Measurements from ENCODE around the gene ENTR1.
"Not testable (repeated sequence)": the region's sequence is repeated elsewhere in the genome, so short reads cannot be mapped to it uniquely, and the experiment has no call there.

Gene ENTR1

GRCh38 chr9:136438548-136439480 is 28.4 kb upstream of the ENTR1 start:
- peak; percentile 20 to 58 (median 42) for DNase-seq

- DNase-seq: no peak
These were observed 27.6 kb upstream of the ENTR1 start for GRCh38 chr9:136437839-136438547.

DNA sequence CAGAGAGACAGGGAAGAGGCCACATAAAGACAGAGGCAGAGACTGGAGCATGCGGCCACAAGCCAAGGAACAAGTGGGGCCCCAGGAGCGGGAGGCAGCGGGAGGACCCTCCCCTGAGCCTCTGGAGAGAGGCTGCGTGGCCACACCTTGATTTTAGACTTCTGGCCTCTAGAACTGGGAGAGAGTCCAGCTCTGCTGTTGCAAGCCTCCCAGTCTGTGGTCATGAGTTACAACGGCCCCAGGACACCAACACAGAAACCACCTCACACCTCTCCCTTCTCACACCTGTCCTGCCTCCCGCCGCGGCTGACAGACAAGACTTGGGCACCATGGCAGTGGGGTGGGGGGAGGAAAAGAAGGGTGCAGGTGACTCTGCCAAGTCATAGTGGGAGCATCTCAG is 27.0 kb upstream of the ENTR1 start:
- DNase-seq: no peak

DNA sequence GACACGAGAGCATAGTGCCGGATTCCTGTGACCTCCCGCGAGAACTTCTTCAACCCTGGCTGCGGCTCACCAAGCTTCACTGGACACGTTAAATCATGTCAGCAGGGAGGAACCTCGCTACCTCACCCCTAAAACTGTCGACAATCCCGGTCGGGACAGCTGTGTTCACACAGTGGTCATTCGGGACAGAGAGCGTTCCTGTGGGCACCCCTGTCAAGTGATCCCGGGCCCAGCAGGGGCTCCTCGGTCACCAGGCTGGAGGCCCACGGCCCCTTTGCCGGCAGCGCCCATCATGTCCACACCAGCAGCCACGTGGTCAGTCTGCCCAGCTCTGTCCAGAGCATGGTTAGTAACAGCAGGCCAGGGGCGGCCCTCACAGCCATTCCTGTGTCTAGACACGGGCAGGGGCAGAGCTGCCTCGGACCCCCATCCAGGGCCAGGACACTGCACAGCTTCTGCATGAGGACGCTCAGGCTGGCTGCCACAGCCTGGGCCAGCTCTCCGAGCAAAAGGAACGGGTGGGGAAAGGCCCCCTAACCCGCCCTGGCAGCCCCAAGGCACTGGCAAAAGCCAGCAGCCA is 25.7 kb upstream of the ENTR1 start:
- DNase-seq: no peak

DNA sequence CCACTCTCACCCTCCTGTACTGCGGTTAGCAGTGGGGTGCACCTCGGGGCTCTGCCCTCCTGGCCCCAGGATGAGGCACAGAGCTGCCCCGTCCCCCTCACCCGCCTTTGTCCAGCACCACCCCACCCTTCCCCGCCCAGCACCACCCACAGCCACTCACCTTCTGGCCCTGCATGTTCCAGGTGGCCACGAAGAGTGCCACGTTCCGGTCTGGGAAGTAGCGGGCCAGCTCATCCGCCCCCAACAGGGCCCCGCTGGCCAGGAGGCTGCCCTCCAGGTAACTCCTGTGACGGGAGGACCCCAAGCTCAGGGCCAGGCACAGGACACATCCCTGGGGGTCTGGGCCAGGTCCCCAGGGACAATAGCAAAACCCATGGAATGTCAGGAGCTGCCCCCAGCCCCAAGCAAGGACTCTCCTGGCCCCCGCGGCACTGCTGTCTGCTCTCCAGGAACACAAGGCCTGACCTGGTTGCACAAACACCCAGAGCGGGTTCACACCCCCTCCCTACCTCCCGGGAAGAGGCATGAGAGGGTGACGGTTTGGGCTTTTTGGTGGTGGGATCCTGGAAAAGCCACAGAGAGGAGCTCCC is 24.3 kb upstream of the ENTR1 start:
- DNase-seq: no peak

GRCh38 chr9:136433849-136434579 is 23.6 kb upstream of the ENTR1 start:
- DNase-seq: no peak

DNA sequence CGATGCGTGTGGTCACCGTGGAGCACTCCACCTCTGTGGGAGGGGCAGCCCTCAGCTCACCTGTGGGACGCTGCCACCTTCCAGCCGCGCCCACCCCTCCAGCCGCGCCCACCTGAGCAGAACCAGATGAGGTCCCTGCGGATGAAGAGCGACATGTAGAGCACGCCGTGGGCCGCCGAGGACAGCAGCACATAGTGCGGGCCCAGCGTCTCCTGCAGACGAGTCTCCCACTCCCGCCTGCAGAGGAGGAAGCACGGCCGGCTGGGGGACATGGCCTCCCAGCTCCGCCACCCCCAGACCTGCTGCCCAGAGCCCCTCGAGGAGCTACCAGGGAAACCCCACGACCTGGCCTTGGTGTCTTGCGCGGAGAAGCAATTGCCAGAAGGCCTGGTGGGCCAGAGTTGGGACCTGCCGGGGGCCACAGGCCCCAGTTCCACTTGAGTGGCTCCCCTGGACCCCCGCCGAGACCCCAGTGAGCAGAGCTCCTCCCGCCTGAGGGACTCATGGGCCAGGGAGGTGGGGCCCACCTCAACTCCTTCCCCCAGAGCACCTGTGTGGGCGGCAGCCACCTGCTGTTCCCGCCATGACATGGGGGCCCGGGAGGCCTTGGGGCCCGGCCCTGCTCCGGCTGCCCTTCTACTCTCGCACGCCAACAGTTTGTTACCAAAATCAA is 22.8 kb upstream of the ENTR1 start:
- no peak for DNase-seq

- no peak for DNase-seq
These were observed 22.2 kb upstream of the ENTR1 start for GRCh38 chr9:136432591-136432990.

DNA sequence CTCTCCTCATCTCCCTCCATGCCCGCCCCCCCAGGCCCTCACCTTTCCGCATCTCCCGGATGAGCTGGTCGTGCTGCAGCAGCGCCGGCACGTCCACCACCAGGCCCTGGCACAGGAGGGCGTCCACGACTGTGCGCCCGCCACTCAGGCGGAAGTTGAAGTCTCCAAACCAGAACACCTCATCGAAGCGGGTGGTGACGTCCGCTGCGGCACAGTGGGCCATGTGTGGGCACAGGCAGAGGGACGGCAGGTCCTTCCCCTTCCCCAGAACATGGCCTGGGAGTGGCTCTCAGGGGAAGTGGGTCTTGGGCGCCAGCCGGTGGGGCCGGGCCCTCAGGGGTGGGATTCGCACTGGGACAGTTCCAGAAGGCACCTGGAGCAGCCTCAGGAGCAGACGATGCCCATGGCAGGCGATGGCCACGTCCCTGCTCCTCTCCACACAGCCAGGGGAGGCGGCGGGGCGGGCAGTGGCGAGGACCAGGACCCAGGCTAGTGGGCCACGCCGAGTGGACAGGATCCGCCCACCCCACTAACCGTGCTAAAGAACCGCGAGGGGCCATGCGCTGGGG is 21.5 kb upstream of the ENTR1 start:
- DNase-seq: no peak

- DNase-seq: no peak
These were observed 20.3 kb upstream of the ENTR1 start for GRCh38 chr9:136430588-136431234.

GRCh38 chr9:136429683-136430491 is 19.5 kb upstream of the ENTR1 start:
- DNase-seq: no peak

DNA sequence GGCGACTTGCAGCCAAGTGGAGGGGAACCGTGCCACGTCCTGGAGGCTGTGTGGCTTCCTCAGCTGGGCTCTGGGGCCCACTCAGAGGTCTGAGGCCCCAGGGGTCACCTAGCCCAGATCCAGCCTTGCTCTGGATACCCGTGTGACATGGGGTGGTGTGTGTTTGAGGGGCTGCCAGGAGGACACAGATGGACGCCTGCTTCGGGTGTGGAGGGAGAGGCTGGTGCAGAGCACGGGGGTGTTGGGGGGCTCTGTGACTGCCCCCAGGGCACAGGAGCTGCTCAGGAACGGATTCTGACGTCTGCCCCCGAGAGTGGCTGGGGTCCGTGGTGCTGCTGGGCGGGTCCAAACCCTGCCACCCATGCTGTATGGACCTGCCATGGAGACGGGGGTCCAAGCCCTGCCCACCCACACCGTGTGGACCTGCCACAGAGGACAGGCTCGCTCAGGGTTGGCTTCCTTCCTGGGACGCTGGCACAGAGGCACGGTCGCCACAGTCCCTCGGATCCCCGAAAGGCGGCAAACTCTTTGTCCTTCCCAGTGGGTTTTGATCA is 18.7 kb upstream of the ENTR1 start:
- DNase-seq: no peak

- DNase-seq: no peak
These were observed 16.4 kb upstream of the ENTR1 start for GRCh38 chr9:136426787-136427186.

GRCh38 chr9:136425367-136425766 is 15.0 kb upstream of the ENTR1 start:
- not testable (repeated sequence) for DNase-seq

GRCh38 chr9:136424750-136425362 is 14.4 kb upstream of the ENTR1 start:
- no peak for DNase-seq

- no peak for DNase-seq
These were observed 13.2 kb upstream of the ENTR1 start for GRCh38 chr9:136423432-136424146.

- DNase-seq: no peak
These were observed 12.5 kb upstream of the ENTR1 start for GRCh38 chr9:136422876-136423275.

DNA sequence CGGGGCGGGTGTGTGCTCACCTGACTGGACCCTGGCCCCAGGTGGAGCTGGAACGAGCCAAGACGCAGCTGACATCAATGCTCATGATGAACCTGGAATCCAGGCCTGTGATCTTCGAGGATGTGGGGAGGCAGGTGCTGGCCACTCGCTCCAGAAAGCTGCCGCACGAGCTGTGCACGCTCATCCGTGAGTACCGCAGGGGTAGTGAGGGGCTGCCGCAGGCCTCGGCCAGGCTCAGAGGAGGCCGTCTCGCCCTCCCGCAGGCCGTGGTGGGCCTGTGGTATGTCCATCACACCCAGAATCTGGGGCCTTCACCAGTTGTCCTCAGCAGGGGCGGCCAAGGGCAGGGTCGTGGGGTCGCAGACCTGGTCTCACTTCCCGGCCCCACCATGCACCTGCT is 11.4 kb upstream of the ENTR1 start:
- no peak for DNase-seq

- no peak for DNase-seq
These were observed 8.6 kb upstream of the ENTR1 start for GRCh38 chr9:136419092-136419420.
